ENCODE results near the gene CACNG4.

Gene CACNG4

GRCh38 chr17:67020293-67020766, 55.8 kb downstream of the CACNG4 start:
- ChIA-PET POLR2A (ENCODE audit: low non-redundant PET) (no interaction called here), CTCF (interaction anchor here (0.6 to 1.1 kb wide), 2 partner anchors 66 to 117 kb away, joined by 4 read pairs; no protein-coding TSS in a partner anchor)
- TF ChIP-seq, protein P1, sequence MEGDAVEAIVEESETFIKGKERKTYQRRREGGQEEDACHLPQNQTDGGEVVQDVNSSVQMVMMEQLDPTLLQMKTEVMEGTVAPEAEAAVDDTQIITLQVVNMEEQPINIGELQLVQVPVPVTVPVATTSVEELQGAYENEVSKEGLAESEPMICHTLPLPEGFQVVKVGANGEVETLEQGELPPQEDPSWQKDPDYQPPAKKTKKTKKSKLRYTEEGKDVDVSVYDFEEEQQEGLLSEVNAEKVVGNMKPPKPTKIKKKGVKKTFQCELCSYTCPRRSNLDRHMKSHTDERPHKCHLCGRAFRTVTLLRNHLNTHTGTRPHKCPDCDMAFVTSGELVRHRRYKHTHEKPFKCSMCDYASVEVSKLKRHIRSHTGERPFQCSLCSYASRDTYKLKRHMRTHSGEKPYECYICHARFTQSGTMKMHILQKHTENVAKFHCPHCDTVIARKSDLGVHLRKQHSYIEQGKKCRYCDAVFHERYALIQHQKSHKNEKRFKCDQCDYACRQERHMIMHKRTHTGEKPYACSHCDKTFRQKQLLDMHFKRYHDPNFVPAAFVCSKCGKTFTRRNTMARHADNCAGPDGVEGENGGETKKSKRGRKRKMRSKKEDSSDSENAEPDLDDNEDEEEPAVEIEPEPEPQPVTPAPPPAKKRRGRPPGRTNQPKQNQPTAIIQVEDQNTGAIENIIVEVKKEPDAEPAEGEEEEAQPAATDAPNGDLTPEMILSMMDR (conservative IDR thresholded peaks at IDR 0.05; ENCODE audit: low read depth): no peak
- H3K27ac ChIP-seq: no peak overlapping the region
- DNase-seq (ENCODE audit: low spot score): no peak

DNA sequence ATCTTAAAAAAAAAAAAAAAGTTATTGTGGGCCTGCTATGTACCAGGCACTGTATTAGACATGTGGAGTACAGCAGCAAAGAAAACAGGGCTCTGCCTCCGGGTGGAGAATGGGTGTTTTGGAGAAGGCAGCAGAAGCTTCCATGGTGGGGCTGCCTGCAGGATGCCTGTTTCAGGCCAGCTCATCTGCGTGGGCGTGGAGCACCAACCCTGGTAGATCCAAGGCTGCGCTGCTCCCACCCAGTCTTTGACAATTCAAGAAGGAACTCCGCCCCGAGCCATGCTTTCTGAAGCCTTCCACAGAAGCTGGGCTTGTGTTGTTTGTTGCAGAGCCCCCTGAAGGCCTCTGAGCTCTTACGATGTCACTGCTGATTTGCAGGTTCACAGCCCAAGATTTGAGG, 56.7 kb downstream of the CACNG4 start:
- CTCF ChIA-PET: no interaction called here
- H3K27ac ChIP-seq: no peak overlapping the region
- POLR2A ChIA-PET (ENCODE audit: low non-redundant PET): no interaction called here
- TF ChIP-seq, protein P1 (conservative IDR thresholded peaks at IDR 0.05; ENCODE audit: low read depth): no peak
- DNase-seq (ENCODE audit: low spot score): no peak

DNA sequence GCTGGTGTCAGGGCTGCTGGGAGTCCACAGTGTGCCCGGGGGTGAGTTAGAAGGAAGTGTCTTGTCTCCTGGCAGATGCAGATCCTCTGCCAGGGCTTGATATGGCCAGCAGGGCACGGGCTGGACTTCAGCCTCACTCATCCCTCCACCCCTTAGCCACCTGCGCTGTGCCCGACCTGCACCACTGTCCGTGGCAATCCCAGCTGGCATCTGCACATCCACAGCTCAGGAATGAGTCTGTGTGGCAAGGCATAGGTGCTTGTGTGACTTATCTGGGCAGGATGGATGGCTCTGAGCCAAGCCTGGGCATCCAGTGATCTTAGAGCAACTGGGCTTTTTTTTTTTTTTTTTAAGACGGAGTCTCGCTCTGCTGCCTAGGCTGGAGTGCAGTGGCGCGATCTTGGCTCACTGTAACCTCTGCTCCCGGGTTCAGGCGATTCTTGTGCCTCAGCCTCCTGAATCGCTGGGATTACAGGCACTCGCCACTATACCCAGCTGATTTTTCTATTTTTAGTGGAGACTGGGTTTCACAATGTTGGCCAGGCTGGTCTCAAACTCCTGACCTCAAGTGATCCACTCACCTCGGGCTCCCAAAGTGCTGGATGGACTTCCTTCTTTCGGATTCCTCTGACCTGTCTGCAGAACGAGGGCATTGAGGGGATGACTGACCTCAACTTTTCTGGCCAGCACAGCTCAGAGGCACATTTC, 57.4 kb downstream of the CACNG4 start:
- TF ChIP-seq, protein P1 (conservative IDR thresholded peaks at IDR 0.05; ENCODE audit: low read depth): no peak
- H3K27ac ChIP-seq: no peak overlapping the region
- CTCF ChIA-PET: interaction anchor here (0.7 kb wide), 1 partner anchor 107 kb away, joined by 4 read pairs; no protein-coding TSS in a partner anchor
- POLR2A ChIA-PET (ENCODE audit: low non-redundant PET): no interaction called here
- no peak for DNase-seq (ENCODE audit: low spot score)

GRCh38 chr17:67022451-67022810, 57.9 kb downstream of the CACNG4 start:
- no peak for DNase-seq (ENCODE audit: low spot score)
- H3K27ac ChIP-seq: no peak overlapping the region
- ChIA-PET CTCF (interaction anchor here (0.7 kb wide), 1 partner anchor 107 kb away, joined by 4 read pairs; no protein-coding TSS in a partner anchor), POLR2A (ENCODE audit: low non-redundant PET) (no interaction called here)
- TF ChIP-seq, protein P1 (conservative IDR thresholded peaks at IDR 0.05; ENCODE audit: low read depth): no peak

DNA sequence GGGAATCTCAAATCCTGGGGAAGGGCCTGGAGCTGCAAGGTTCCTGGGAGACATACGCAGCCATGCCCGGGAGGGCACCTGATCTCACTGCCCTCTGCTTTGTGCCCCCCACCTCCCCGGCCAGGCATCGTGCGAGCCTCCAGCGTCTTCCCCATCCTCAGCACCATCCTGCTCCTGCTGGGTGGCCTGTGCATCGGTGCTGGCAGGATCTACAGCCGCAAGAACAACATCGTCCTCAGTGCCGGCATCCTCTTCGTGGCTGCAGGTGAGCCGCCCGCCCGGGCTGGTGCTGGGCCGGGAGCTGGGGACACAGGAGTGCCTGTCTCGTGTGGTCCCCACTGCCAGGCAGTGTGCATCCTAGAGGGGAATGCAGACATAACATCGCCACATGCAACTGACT, 60.2 kb downstream of the CACNG4 start:
- POLR2A ChIA-PET (ENCODE audit: low non-redundant PET): no interaction called here
- TF ChIP-seq, protein P1 (conservative IDR thresholded peaks at IDR 0.05; ENCODE audit: low read depth): no peak
- no peak for DNase-seq (ENCODE audit: low spot score)
- CTCF ChIA-PET: no interaction called here
- no peak overlapping the region for H3K27ac ChIP-seq

DNA sequence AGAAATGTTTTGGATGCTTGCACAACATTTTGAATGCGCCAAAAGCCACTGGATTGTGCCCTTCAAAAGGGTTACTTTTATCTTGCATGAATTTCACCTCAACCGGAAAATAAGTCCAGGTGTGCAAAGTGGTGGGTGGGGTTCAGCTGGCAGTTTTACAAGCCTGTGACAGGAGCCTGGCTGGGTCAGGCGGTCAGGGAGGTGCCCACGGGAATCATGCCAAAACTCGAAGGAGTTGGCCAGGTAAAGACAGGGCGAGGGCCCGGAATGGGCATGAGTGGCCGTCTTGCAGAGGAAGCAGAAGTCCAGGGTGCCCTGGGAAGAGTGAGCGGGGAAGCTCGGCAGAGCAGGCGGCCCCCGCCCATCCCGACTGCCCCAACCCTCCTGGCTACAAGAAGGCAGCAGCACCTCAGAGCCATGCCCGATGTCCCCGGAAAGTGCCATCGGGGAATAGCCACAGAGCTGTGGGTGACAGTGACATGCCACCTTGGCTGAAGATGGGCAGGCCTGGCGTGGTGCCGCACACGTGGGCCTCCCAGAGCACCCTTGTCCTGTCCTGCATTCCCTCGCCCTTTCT, 60.8 kb downstream of the CACNG4 start:
- TF ChIP-seq, protein P1 (conservative IDR thresholded peaks at IDR 0.05; ENCODE audit: low read depth): no peak
- ChIA-PET POLR2A (ENCODE audit: low non-redundant PET) (no interaction called here), CTCF (no interaction called here)
- DNase-seq (ENCODE audit: low spot score): no peak
- H3K27ac ChIP-seq: no peak overlapping the region

Measured in RWPE1 (cell line).